T-helper 9 cell (primary cell): ENCODE measurements around the gene ZDHHC14.

Source experiments
- DNase-seq: peaks from one replicate; pipeline ENCODE4 v3.0.0-alpha.2; 2020

ZDHHC14 gene

DNA sequence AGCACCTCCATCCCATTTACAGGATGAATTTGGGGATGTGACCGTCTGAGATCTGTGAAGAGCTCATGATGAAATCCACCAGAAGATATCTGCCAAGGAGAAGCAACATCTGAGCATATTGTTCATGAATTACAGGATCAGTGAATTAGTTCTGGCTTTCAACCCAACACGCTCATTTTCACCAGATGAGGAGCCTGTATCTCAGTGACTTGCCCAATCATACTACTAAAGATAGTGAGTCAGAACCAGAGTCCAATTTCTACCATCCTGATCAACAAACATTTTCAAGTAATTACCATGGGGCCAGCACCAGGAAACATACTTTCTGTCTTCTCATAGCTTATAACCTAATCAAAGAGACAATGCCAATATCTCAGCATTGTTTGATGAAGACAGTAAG is 116.6 kb downstream of the ZDHHC14 start:
- DNase-seq, result no peak

DNA sequence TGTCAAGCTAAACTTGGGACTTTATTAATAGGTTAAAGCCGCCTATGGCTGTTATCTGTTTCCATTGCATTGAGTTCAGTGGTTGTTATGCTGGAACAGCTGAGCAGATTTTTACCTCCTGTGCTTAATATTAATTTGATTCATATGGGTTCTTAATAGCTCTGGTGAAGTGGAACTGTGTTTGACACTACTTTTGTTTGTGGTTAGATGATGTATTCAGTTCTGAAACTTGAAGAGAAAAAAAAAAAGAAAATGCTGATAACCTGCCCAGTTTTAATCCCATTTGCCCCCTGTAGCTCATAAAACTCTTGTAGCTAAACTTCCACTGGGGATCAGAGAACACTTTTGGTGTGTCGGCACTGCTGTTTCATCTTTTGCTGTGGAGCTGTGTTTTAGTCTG is 117.8 kb downstream of the ZDHHC14 start:
- no peak for DNase-seq

DNA sequence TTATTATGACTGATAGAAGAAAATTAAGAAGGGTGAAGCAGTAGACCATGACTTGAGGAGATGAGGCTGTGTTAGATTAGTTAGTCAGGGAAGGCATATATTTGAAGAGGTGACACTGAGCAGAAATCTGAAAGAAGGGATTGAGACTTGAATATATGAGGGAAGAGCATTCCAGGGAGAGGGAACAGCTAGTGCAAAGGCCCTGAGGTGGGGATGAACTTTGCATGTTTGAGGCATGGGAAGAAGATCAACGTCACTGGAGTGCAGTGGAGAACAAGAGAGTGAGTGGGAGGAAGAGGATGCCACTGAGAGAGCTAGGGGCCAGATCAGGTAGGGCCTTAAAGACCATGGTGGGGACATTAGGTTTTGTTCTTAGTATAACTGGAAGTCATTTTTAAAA is 119.0 kb downstream of the ZDHHC14 start:
- DNase-seq, result no peak

DNA sequence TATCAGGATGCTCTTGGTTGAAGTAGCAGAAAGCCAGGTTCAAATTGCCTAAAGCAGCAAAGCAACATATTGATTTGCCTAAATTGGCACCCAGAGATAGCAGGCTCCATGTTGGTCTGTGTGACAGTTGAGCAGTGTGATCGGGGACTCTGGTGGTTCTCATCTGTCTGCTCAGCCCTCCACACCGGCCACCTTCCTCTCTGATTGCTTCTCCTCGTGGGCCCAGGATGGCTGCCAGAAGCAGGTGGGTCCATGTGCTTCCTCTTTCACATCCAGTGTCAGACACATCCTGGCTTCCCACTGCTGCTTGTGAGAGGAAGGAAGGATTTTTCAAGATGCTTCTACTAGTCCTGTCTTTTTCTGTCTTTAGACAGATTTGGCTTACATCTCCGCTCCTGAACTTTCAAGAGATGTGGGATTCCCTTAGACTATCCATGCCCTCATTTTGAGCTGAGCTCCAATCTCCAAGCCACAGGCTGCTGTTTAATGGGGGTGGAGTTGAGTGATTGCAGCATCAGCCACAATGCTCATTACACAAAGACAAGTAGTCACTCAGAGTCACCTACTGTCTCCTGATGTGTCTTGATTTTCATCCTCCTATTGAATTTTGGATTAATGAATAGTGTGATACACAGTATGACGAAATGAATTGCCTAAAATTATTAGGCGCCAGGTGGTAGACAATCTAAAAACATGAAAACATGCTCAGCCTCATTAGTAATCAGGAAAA is 122.2 kb downstream of the ZDHHC14 start:
- no peak for DNase-seq

DNA sequence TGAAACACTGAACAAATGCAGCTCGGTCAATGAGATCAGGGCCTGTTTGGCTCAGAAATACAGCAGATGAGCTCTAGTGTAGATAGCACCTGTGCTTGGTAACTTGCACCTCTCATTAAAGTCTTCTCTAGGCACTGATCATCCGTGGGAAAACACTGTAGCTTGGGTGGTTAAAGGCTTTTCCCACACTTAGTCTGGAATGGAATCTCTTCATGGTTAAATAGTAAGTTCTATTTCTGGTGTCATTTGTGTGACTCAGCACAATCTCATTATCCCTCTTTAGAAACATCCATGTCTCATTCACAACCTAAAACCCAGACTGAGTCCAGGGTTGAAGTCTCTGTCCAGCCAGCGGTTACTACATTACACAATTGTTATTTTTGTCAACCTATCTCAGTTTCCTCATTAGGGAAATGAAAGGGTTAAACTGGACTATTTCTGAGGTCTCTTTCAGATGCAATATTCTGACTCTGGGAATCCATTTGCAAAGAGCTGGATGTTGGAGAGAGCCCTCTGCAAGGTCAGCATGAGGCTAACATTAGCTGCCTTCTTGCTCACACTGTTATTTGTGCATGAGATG is 125.0 kb downstream of the ZDHHC14 start:
- no peak for DNase-seq

DNA sequence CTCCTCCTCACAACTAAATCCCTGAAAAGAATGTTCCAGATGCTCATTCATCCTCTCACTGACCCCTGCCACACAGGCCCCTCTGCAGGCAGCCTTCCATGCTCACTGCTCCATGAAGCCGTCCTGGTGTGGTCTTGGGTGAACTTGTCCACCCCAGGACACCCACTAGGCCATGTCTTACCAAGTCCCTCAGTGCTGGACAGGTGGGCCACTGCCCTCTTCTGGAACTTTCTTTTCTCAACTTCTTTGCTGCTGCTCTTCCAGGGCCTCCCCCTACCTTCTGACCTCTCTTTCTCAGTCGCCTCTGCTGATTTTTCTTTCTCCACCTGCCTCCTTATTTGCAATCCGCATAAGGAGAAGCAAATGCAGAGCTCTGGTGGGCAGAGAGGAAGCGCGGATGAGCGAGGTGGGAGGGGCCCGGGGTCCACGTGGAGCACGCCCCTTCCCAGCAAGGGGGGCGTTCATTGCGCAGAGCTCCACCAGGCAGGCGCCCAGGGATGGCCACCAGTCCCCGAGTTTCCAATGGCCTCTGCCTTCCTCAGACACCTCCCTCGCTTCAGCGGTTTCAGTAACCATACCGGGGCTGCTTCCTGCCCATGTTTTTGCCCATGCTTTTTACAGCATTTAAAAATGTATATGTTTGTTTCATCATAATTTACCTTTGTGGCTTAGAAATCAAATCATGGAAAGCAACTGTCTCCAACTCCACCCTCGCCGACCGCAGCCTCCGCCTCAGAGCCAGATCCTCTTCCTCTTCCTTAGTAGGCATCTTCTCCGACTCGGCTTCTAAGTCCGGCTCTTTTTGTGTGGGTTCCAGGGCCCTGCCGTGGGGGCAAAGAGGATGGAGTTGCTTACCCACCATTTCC is 129.6 kb downstream of the ZDHHC14 start:
- DNase-seq, result no peak

DNA sequence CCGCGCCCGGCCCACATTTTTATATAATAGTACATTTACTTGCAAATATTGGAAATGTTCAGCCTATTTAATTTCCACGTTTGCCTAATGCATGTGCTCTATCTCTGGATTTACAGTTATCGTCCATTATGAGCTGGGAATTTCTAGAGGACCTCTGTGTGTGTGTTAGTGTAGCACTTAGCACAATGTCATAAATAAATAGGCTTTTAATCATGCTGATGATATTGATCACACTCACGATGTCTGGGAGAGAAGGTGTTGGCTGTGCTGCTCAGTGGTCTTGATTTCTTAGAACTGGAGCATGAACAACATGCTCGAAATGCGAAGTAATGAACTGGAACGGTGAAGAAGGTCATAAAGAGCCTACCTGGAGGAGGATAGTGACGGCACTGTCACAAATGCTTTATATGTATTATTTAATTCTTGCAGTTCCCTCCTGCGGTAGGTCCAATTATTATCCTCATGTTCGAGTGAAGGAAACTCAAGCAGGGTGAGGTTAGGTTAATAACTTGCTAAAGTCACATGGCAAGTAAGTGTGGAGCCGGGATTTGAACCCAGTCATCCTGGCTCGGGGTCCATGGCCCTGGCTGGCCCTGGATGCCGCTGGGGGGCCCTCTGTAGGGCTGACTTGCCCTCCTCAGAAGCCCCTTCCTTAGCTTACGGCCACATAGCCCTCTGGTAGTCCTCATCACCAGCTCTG is 130.8 kb downstream of the ZDHHC14 start:
- no peak for DNase-seq

DNA sequence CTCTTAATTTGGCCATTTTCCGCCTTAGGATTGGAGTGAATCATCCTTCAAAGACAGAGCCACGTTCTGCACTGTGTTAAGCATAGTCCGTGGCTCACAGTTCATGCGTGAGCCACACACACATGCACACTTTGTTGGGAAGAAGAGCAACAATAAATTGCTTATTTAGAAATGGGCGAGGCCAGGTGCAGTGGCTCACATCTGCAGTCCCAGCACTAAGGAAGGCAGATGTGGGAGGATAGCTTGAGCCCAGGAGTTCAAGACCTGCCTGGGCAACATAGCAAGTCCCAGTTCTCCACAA is 131.3 kb downstream of the ZDHHC14 start:
- no peak for DNase-seq

DNA sequence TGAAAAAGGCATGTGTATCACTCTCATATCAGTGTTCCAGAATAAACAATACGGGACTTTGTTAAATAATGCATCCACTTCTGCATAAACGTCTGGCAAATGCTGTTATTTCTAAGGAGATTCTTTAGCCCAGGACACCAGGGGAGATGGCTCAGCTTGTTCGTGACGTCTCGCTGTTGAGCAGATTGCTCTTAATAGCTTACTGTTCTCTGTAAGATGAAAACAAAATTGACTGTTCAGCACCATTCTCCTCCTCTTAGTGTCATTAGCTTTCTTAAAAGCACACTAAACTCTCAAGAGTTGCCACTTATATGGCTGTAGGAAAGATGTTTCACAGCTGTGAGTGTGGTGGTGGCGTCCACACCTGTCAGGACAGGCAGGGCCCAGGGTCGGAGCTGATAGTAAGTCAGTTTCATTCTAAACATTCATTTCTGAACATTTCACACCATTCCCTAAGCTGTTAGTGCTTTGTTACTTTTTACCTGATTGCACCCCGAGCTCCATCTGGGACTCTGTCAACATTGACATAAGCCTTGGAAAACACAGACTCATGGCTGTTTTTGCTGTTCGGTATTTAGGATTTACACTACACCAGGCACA is 132.1 kb downstream of the ZDHHC14 start:
- no peak for DNase-seq

DNA sequence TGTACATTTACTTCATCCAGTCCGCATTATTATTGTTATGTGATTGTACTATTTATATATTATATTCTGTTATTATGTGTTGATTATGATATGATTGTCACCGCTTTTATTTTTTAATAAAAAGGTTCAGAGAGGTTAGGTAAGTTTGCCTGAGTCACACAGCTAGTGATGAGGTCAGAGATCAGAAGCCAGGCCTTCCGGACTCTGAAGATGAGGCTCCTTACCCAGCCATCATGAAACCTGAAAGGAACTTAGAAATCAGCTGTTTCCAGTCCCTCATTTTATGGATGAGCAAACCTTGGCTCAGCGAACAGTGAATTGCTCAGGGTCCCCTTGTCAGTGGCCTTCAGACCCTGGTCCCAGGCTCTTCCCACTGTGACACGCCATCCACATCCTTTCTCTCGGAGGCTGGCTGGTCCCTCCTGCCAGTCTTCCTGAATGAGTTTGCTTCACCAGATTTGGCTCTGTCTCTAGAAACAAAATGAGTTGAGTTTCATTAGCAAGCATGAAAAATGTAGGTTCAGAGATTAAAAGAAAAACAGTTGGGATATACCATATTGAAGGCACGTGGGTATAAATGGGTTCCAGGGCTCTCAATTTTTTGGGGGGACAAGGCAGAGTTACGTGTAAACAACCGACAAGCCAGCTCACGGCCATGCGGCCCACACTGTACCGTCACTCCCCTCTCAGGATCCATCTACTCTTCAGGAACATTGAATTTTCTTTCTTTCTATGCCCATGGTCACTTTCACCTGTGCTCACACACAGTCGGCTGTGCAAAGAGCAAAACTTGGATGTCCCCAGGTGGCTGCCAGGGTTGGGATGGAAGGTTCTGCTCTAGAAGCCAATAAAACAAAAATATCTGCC is 132.9 kb downstream of the ZDHHC14 start:
- no peak for DNase-seq

DNA sequence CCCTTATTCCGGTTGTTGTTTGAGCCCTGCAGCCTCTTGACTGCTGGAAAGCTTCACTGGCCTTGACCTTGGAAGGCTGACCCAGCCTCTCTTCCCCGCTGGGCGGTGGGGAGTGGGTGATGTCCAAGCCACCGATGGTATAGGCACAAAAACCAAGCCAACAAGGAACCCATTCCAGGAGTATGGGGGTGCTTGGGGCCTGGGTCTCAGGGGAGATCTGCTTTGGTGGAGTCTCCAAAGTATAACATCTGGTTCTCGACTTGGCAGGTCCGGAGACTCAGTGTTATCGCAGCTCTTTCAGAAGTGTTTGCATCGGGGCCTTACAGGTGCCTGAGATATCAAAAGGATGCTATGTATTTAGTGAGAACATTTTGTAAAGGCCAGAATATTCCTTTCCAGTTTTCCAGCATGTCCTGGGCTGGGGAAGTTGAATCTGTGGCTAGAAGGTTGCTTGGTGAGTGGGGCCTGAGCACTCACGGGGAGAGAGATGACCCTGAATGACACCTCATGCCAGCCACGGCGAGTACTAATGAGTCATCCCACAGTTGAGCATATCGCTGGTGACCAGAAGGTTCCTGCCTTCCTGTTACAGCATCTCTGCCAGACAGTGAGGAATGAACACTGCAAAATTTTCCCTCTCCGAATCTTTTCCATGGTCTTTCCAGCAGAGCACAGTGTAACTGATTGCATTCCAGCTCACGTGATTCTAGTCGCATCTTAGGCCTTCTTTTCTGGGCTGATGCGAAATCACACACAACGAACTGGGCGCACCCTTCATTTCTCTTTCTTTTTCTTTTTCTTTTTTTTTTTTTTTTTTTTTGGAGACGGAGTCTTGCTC is 133.9 kb downstream of the ZDHHC14 start:
- DNase-seq, result no peak

DNA sequence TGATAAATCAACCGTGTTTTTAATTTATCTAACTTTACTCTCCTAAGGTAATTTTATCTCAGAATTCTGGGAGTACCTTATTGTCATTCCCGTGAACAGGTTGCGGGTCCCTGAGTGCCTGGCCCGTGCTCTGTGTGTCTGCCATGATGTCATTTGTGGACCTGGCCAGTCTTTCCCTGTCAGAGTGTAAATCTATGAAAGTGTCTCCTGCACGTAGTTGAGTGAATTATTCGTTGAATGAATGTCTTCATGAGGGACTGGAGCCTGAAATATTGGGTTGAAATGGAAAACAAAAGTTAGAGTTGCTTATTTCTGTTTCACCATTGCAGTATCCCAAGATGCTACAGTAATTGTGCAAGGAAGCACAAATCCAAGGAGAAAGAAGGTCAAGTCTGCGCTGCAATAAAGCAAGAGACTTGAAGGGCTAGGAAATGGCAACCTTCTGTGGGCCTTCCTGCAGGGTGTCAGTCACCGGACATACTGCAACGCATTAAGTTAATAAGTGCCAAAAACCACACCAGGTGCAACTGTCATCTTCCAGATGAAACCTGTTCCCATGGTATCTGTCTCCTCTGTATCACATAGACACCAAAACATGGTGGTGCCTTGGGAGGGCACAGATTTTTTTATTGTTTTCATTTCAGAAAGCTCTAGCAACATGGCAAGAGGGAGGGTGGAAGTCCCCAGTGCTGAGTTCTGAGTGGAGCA is 135.5 kb downstream of the ZDHHC14 start:
- no peak for DNase-seq

DNA sequence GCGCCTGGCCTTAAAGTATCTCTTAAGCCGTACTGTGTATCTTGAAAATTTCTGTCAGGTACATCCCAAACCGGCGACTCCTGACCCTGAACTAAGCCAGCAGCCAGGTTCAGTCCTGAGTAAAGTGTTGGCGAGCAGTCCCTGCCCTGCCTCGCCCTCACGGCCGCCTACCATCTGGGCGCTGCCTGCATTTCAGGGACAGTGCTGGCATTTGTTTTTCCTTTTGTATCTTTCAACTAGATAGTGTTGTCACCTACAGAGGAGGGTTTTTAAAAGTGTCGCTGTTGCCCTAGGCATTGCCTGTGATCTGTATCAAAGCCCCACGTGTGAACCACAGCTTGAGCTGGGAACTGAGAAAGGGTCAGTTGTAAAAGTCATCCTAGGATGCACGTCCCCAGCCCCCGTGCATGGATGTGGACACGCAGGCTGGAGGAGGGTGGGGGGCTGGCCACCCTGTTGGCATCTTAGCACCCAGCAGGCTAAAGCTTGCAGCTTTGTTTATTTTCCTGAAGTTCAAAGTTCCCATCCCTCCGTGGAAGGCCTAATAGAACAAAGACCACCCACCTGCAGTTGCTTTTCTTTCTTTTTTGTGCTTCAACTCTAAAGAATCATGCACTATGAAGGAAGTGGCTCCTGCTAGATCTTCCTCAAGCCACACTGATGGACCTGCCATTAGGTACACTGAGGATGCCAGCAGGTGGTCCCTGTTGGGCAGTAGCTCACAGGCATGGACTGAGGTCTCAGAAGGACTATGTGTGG is 136.8 kb downstream of the ZDHHC14 start:
- DNase-seq, result no peak

DNA sequence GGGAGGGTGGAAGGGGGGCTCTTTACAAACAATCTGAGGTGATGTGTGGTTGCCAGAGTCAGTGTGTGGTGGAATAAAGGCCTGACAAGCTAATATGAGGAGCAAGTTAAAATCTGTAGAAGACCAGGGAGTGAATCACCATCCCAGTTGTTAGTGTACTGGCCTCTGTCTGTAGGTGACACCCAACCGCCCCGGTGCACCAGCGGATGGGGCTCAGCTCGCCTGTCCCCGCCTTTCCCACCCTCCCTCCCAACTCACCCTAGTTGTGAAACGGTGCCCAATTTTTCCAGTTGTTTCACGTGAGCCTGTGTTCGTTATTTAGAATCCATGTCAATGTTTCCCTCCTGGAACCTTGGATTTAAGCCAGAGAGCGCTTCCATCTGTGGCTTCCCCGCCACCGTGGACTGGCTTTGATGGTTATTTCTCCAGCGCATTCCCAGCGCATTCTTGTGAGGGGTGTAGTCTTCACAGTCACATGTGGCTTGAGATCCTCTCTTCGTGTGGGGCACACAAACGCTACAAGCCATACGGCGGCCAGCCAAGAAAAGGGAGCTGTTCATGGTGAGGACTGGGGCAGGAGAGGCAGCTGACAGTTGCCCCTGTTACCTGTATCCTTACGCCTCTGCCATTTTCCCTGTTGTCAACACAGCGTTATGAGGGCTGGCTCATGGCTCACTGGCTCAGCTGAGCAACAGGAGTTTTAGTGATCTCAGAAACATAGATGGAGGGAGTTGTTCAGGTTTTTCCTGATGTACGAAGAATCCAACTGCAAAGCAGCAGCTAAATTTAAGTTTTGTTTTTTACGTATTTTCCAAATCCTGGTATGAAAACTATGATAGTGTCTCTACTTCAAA is 137.6 kb downstream of the ZDHHC14 start:
- no peak for DNase-seq

DNA sequence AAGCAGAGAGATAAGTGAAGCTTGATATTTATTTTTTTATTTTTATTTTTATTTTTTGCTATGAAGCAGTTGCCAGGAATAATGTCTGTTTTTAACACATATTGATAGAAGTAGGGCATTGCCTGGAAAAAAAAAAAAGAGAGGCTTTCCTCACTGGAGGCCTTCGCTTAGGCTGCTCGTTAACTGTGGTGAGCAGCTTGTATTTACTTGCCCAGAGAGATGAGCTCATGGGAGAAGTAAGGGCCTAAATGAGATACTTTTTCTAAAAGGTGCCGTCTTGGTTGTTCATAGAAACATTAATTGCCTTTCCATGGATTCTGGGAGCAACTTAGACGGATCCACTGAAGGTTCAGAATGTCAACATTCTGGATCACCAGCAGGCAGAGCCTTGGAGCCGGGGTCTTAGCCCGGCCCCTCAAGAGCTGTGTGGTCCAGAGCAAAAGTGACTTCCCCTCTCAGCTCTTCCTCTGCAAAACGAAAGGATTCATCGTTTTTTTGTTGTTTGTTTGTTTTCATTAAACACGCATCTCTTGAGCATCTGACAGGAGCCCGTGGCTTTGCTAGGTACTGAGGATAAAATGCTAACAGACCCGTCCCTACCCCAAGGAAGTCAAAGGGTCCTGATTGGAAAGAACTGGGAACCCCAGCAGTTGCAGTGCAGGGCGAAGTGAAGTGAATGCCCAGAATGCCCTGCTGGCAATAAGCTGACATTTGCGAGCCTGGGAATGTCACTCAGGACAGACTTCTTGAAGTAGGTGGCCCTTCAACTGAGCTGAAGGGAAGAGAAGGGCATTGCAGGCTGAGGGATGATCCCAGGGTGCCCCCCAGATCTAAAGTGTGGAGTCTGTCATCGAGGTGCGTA is 138.5 kb downstream of the ZDHHC14 start:
- no peak for DNase-seq

DNA sequence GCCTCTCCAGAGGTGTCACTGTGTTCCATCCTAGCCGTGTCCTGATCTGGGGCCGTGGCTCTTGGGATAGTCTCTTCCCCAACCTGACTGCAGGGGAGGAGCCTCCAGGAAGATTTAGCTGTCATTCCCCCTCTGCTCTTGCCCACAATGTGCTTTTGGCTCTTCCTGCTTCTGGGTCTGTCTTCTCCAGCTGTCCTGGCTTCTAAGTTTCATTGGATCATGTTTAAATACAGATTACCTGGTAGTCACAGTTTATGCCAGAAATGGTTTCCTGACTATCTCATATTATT is 139.1 kb downstream of the ZDHHC14 start:
- no peak for DNase-seq

DNA sequence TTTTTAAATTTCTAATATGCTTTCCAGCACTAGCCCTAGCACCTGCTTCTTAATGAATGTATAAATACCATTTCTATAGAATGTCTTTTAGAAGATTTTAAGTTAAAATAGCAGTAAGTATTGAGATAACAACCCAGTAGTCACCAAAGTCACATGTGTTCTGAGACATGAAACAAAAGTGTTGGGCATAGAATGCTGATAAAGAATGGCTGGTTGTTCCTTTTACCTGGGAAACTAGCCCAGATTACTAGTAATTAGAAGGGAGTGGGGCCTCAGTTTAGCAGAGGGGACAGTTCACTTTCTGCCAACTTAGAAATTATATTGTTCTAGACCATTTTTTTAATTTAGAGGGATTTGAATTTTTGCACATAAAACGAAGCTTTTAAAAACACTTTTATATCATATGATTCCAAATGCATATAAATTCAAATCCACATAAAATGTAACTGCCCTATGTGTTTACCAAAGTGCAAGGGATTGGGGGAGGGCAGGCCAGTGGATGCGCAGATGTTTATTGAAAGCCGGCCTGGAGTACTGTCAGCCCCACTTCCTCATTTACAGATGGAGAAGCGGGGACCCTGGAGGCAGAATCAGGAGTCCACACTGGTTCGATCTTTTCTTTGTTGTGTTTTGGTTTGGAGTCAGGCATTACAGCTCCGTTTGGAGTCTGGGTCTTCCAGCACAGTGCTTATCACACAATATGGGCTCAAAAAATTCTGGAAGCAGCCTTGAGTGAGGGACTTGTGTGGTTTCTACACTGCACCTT is 139.8 kb downstream of the ZDHHC14 start:
- no peak for DNase-seq
